ENCODE measurements around the gene EFCAB12.

- TF ChIP-seq ZNF18 (CRISPR knock-in tag; IDR thresholded peaks at IDR 0.05; ENCODE audit: insufficient replicate concordance) = no peak
- no peak for TF ChIP-seq RELA (CRISPR knock-in tag; IDR thresholded peaks at IDR 0.05)
- TF ChIP-seq KLF13 (CRISPR knock-in tag; IDR thresholded peaks at IDR 0.05) = no peak
- no peak for TF ChIP-seq FOXK2 (IDR thresholded peaks at IDR 0.05)
- no peak for TF ChIP-seq ZNF766 (CRISPR knock-in tag; IDR thresholded peaks at IDR 0.05; ENCODE audit: borderline replicate concordance)
- no peak for TF ChIP-seq TCF7L2 (IDR thresholded peaks at IDR 0.05; ENCODE audit: low read depth, low read length)
- TF ChIP-seq PHF20 (CRISPR knock-in tag; IDR thresholded peaks at IDR 0.05) = no peak
- no peak for TF ChIP-seq ZNF329 (CRISPR knock-in tag; IDR thresholded peaks at IDR 0.05; ENCODE audit: low read depth)
- TF ChIP-seq EP300 (IDR thresholded peaks at IDR 0.05; ENCODE audit: low read depth in 2 of 2, low read length in 2 of 2) = no peak
- no peak for TF ChIP-seq EP300 (CRISPR knock-in tag; IDR thresholded peaks at IDR 0.05; ENCODE audit: borderline replicate concordance)
- TF ChIP-seq HOXA7 (CRISPR knock-in tag; IDR thresholded peaks at IDR 0.05) = no peak
- TF ChIP-seq CTCF (CRISPR knock-in tag; IDR thresholded peaks at IDR 0.05) = no peak
- TF ChIP-seq SMARCC2 (IDR thresholded peaks at IDR 0.05) = no peak
- no peak for TF ChIP-seq RXRA (CRISPR knock-in tag; IDR thresholded peaks at IDR 0.05)
Observed at GRCh38 chr3:129409541-129409940, 18.9 kb downstream of the EFCAB12 start.

Measured in HepG2 (cell line).